WTC11 (cell line): ENCODE results near the gene GPR162.

Experiments used
- ATF1 ChIP-seq: sonication (generic); formaldehyde crosslinking; IDR thresholded peaks from 2 replicates; pipeline ENCODE4 v1.8.1; 2023; ENCODE audit warnings: mild to moderate bottlenecking, moderate library complexity, missing genetic modification reagents
- MYBL2 ChIP-seq: sonication (generic); formaldehyde crosslinking; IDR thresholded peaks from 2 replicates; pipeline ENCODE4 v1.8.1; 2023; ENCODE audit warnings: mild to moderate bottlenecking, moderate library complexity, missing genetic modification reagents
- TEAD4 ChIP-seq: sonication (generic); formaldehyde crosslinking; IDR thresholded peaks from 2 replicates; pipeline ENCODE4 v1.8.0; 2022; ENCODE audit warnings: mild to moderate bottlenecking, missing genetic modification reagents
- ZNF317 ChIP-seq: sonication (generic); formaldehyde crosslinking; IDR thresholded peaks from 2 replicates; pipeline ENCODE4 v1.8.1; 2023; ENCODE audit warnings: low read depth, mild to moderate bottlenecking, moderate library complexity, missing genetic modification reagents, borderline replicate concordance
- TF ChIP-seq, protein P1 (sequence below): fragments of 200-600 bp; IDR thresholded peaks from 2 replicates; pipeline ENCODE4 v1.8.0; 2022; ENCODE audit warnings: antibody characterized with exemption
- TF ChIP-seq, protein P2 (sequence below): sonication (generic); formaldehyde crosslinking; IDR thresholded peaks from 2 replicates; pipeline ENCODE4 v1.8.1; 2023; ENCODE audit warnings: mild to moderate bottlenecking, missing genetic modification reagents, moderate library complexity
- TF ChIP-seq, protein P3 (sequence below): fragments of 250-450 bp; sonication (Bioruptor Pico); IDR thresholded peaks from 2 replicates; pipeline ENCODE4 v1.9.0; 2021; ENCODE audit warnings: mild to moderate bottlenecking
- TF ChIP-seq, protein P4 (sequence below): sonication (generic); formaldehyde crosslinking; IDR thresholded peaks from 2 replicates; pipeline ENCODE4 v1.8.1; 2022; ENCODE audit warnings: low read depth, missing genetic modification reagents, borderline replicate concordance
- TF ChIP-seq, protein P5 (sequence below): sonication (generic); formaldehyde crosslinking; conservative IDR thresholded peaks from 2 replicates; pipeline ENCODE4 v1.8.1; 2023; ENCODE audit warnings: mild to moderate bottlenecking, low read depth, missing genetic modification reagents, moderate library complexity
- TF ChIP-seq, protein P6 (sequence below): sonication (generic); formaldehyde crosslinking; IDR thresholded peaks from 2 replicates; pipeline ENCODE4 v1.8.1; 2023; ENCODE audit warnings: mild to moderate bottlenecking, missing genetic modification reagents, moderate library complexity

DNA sequence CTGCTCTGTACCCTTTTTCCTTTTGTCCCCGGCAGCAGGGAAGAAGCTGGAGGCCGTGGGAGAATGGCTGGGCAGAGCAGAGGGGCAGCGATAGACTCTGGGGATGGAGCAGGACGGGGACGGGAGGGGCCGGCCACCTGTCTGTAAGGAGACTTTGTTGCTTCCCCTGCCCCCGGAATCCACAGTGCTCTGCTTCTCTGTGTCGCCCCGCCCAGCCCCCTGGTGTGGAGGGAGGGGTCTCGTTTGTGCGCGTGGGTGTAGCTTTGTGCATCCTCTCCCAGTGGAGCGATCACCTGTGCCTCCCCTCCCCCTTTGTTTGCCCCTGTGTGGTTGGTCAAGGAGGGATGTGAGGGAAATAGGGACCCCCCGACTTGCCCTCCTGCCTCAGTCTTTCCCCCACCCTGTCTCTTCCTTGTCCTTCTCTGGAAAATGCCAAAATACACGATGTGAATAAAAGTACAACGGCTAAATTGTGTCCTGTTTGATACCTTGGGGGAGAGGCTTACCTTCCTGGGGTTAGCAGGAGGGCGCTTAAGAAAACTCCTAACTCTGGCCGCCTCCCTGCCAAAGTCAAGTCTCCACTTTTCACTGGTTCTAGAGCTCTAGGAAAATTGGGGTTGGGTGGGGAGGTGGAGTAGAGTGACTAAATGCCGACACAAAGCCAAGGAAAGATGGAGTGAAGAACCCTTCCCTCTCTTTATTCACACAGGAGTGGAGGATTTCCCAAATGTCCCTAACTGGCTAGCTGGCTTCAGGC is 44.7 kb downstream of the GPR162 start:
- TF ChIP-seq ATF1 (CRISPR knock-in tag) (no peak), MYBL2 (CRISPR knock-in tag) (no peak), ZNF317 (CRISPR knock-in tag) (no peak), TEAD4 (no peak)
- TF ChIP-seq, protein P1, sequence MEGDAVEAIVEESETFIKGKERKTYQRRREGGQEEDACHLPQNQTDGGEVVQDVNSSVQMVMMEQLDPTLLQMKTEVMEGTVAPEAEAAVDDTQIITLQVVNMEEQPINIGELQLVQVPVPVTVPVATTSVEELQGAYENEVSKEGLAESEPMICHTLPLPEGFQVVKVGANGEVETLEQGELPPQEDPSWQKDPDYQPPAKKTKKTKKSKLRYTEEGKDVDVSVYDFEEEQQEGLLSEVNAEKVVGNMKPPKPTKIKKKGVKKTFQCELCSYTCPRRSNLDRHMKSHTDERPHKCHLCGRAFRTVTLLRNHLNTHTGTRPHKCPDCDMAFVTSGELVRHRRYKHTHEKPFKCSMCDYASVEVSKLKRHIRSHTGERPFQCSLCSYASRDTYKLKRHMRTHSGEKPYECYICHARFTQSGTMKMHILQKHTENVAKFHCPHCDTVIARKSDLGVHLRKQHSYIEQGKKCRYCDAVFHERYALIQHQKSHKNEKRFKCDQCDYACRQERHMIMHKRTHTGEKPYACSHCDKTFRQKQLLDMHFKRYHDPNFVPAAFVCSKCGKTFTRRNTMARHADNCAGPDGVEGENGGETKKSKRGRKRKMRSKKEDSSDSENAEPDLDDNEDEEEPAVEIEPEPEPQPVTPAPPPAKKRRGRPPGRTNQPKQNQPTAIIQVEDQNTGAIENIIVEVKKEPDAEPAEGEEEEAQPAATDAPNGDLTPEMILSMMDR: no peak
- TF ChIP-seq, protein P2, sequence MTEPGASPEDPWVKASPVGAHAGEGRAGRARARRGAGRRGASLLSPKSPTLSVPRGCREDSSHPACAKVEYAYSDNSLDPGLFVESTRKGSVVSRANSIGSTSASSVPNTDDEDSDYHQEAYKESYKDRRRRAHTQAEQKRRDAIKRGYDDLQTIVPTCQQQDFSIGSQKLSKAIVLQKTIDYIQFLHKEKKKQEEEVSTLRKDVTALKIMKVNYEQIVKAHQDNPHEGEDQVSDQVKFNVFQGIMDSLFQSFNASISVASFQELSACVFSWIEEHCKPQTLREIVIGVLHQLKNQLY: no peak
- TF ChIP-seq, protein P3, sequence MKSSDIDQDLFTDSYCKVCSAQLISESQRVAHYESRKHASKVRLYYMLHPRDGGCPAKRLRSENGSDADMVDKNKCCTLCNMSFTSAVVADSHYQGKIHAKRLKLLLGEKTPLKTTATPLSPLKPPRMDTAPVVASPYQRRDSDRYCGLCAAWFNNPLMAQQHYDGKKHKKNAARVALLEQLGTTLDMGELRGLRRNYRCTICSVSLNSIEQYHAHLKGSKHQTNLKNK (CRISPR knock-in tag): no peak
- TF ChIP-seq, protein P4, sequence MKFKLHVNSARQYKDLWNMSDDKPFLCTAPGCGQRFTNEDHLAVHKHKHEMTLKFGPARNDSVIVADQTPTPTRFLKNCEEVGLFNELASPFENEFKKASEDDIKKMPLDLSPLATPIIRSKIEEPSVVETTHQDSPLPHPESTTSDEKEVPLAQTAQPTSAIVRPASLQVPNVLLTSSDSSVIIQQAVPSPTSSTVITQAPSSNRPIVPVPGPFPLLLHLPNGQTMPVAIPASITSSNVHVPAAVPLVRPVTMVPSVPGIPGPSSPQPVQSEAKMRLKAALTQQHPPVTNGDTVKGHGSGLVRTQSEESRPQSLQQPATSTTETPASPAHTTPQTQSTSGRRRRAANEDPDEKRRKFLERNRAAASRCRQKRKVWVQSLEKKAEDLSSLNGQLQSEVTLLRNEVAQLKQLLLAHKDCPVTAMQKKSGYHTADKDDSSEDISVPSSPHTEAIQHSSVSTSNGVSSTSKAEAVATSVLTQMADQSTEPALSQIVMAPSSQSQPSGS: no peak
- TF ChIP-seq, protein P5, sequence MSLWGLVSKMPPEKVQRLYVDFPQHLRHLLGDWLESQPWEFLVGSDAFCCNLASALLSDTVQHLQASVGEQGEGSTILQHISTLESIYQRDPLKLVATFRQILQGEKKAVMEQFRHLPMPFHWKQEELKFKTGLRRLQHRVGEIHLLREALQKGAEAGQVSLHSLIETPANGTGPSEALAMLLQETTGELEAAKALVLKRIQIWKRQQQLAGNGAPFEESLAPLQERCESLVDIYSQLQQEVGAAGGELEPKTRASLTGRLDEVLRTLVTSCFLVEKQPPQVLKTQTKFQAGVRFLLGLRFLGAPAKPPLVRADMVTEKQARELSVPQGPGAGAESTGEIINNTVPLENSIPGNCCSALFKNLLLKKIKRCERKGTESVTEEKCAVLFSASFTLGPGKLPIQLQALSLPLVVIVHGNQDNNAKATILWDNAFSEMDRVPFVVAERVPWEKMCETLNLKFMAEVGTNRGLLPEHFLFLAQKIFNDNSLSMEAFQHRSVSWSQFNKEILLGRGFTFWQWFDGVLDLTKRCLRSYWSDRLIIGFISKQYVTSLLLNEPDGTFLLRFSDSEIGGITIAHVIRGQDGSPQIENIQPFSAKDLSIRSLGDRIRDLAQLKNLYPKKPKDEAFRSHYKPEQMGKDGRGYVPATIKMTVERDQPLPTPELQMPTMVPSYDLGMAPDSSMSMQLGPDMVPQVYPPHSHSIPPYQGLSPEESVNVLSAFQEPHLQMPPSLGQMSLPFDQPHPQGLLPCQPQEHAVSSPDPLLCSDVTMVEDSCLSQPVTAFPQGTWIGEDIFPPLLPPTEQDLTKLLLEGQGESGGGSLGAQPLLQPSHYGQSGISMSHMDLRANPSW (CRISPR knock-in tag): no peak
- TF ChIP-seq, protein P6, sequence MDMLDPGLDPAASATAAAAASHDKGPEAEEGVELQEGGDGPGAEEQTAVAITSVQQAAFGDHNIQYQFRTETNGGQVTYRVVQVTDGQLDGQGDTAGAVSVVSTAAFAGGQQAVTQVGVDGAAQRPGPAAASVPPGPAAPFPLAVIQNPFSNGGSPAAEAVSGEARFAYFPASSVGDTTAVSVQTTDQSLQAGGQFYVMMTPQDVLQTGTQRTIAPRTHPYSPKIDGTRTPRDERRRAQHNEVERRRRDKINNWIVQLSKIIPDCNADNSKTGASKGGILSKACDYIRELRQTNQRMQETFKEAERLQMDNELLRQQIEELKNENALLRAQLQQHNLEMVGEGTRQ (CRISPR knock-in tag): no peak
